ENCODE measurements around the gene ADAT3. TPM values are rescaled to one million over a fixed set of nuclear protein-coding genes. Genes with fewer than 3 reads are reported as not detected.
"Not testable (repeated sequence)": the region's sequence is repeated elsewhere in the genome, so short reads cannot be mapped to it uniquely, and the experiment has no call there.

The ADAT3 gene
- total RNA-seq, 1 donor from 2014 or later, result 18.4 TPM

DNA sequence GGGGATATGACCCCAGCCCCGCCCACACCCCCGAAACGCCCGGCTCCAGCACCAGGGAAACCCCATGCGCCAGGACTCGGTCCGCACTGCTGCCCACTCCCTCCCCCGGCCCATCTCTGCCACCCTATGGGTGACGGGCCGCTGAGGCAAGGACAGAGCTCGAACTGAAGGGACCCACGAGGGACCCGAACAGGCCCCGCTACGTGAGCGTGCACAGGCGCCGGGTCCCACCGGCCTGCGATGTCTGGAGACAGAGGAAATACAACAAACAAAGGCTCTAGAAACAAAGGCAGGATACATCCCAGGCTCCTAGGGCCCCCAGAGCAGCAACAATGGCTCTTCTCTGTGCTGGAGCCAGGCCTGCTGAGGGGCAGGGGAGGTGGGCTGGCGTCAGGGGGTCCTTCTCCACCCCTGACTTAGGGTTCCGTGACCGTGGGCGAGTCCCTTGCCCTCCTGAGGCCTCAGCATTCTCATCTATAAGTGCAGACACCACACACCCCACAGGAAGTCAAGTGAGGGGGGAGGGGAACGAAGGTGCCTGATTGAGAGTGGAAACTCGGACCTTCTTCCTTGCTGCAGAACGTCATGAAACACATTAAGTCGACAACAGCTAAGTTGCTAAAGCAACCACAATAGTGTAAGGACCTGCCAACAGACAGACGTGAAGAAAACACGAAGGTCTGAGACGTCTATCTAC is 23.0 kb upstream of the ADAT3 start:
- H3K4me3 ChIP-seq, result peak overlapping the region in 1 of 2 donors; percentile 100
- H3K36me3 ChIP-seq, result peaks cover 0 to 3% of the 10 kb centered on the region in 2 donors
- TF ChIP-seq, protein P1, sequence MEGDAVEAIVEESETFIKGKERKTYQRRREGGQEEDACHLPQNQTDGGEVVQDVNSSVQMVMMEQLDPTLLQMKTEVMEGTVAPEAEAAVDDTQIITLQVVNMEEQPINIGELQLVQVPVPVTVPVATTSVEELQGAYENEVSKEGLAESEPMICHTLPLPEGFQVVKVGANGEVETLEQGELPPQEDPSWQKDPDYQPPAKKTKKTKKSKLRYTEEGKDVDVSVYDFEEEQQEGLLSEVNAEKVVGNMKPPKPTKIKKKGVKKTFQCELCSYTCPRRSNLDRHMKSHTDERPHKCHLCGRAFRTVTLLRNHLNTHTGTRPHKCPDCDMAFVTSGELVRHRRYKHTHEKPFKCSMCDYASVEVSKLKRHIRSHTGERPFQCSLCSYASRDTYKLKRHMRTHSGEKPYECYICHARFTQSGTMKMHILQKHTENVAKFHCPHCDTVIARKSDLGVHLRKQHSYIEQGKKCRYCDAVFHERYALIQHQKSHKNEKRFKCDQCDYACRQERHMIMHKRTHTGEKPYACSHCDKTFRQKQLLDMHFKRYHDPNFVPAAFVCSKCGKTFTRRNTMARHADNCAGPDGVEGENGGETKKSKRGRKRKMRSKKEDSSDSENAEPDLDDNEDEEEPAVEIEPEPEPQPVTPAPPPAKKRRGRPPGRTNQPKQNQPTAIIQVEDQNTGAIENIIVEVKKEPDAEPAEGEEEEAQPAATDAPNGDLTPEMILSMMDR (IDR thresholded peaks at IDR 0.05), result no peak
- peak in 1 of 2 donors; percentile 66 for DNase-seq (ENCODE audit: low spot score in 2 of 2)
- H3K9me3 ChIP-seq, result no peaks in the 10 kb centered on the region
- intact Hi-C loops (cut with DNase I), result no loop called here
- H3K4me1 ChIP-seq, result peaks cover 15 to 26% of the 10 kb centered on the region in 2 donors
- H3K27ac ChIP-seq, result peak overlapping the region in 1 of 2 donors; percentile 11
- no peaks in the 10 kb centered on the region for H3K27me3 ChIP-seq

DNA sequence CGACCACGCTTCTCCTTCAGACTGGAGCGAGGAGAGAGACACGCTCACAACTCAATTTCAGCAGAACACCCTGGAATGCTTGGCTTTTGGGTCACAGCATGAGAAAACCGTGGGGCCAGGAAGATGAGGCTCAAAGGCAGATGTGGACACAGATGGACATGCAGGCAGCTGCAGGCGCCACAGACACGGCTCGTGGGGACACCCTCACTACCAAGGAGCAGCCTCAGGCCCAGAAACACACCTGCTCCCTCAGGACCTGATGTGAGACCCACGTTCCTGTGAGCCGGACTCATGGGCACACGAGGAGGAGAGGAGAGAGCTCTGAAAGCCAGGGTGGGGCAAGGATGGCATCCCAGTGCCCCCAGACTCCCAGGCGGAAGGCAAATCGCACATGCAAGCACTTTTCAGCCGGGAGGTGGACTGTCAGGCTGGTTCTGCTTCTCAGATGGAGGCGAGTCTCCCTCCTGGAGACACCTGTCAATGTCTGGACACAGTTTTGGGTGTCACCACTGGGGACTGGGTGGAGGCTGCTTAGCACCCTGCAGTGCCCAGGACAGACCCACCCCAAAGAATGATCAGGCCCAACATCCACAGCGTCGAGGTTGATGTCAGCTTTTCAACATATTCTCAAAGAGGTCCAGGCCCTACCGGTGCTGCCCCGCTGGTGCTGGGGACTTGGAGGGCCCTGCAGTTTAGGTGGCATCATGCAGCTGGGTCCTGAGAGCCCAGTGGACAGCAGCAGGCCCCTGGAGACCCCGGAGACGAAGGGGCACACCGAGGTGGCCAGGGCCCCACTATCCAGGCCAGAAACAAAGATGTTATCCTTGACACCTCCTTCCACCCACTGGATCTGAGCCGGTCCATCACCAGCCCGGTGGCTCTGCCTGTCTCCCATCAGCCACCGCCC is 22.2 kb upstream of the ADAT3 start:
- H3K36me3 ChIP-seq, result peaks cover 0 to 3% of the 10 kb centered on the region in 2 donors
- intact Hi-C loops (cut with DNase I), result no loop called here
- TF ChIP-seq, protein P1 (IDR thresholded peaks at IDR 0.05), result no peak
- H3K9me3 ChIP-seq, result no peaks in the 10 kb centered on the region
- H3K27me3 ChIP-seq, result no peaks in the 10 kb centered on the region
- peak overlapping the region in 1 of 2 donors; percentile 100 for H3K4me3 ChIP-seq
- DNase-seq (ENCODE audit: low spot score in 2 of 2), result no peak
- peak overlapping the region; percentile 3 to 12 for H3K27ac ChIP-seq
- peaks cover 15 to 26% of the 10 kb centered on the region in 2 donors for H3K4me1 ChIP-seq

DNA sequence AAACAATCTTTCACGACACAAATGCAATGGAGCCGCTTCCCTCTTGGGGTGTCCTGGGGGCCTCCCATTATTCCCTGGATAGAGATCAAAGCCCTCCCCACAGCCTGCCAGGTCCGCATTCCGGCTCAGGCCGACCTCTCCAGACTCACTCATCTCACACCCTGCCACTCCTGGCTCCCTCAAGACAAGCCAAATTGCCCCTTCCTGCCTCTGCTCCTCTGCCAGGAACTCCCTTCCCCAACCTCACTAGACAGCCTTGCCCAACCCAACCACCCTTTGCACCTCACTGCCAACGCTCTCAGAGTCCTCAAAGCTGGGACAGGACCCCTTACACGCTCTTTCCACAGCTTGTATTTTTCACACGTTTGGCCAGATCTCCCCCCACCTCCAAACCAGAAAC is 21.4 kb upstream of the ADAT3 start:
- Histone ChIP-seq H3K36me3 (peaks cover 0 to 3% of the 10 kb centered on the region in 2 donors), H3K9me3 (no peaks in the 10 kb centered on the region), H3K4me1 (peaks cover 15 to 26% of the 10 kb centered on the region in 2 donors), H3K4me3 (peak overlapping the region; percentile 93 to 100), H3K27ac (peak overlapping the region; percentile 12 to 21), H3K27me3 (no peaks in the 10 kb centered on the region)
- no peak for DNase-seq (ENCODE audit: low spot score in 2 of 2)
- intact Hi-C loops (cut with DNase I), result loop anchor here (2.0 kb wide), 2 partner anchors 19 to 21 kb away; partner anchors contain the start of genes ADAT3 and SCAMP4
- TF ChIP-seq, protein P1 (IDR thresholded peaks at IDR 0.05), result no peak

DNA sequence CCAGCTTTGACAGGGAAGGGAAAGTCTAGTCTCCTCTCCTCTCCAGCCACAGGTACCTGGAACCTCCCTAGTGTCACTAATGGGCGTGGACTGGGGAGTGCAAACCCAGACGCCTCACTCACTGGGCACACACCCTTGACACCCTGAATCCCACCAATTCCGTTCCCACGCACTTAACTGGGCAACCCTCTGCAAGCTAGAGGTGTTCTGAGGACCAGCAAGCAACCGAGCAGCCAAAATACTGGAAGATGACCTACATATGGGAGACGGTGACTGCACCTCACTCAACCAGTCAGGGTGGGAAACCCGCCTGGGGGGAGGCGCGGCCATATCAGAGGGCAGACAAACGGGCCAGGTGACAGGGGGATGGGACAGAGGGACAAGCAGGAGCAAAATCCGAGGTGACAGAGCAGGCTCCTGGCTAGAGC is 20.9 kb upstream of the ADAT3 start:
- peak overlapping the region; percentile 84 to 88 for H3K27ac ChIP-seq
- TF ChIP-seq, protein P1 (IDR thresholded peaks at IDR 0.05), result no peak
- no peaks in the 10 kb centered on the region for H3K9me3 ChIP-seq
- intact Hi-C loops (cut with DNase I), result loop anchor here (2.0 kb wide), 2 partner anchors 20 kb away; partner anchors contain the start of genes ADAT3 and SCAMP4
- H3K36me3 ChIP-seq, result peaks cover 0 to 3% of the 10 kb centered on the region in 2 donors
- H3K4me3 ChIP-seq, result peak overlapping the region; percentile 93 to 100
- H3K4me1 ChIP-seq, result peaks cover 15 to 26% of the 10 kb centered on the region in 2 donors
- H3K27me3 ChIP-seq, result no peaks in the 10 kb centered on the region
- no peak for DNase-seq (ENCODE audit: low spot score in 2 of 2)

DNA sequence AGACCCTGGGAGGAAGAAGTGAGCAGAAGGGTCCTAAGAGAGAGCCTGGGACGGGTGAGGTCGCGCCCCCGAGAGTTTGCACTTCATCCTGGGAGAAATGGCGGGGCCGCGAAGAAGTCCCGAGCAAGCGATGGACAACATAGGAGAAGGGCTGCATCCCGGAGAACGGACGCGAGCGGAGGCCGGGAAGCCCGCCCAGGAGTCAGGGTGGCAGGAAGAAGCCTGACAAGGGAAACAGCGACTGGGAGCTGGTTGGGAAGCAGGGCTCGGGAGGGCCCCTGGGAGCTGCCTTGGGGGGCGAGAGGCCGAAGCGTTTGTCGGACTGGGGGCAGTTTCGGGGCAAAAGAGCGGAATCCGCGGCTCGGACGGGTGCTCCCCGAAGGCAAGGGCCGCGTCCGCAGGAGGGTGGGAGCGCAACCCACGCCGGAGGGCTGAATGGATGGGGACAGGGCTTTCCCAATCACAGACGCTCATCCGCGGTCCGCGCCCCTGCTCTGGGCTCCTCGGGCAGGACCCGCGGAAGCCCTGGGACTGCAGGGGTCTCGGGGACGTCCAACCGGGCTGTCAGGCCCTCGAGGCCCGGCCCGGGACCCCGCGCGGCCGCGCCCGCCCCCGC is 20.4 kb upstream of the ADAT3 start:
- peak overlapping the region; percentile 93 to 100 for H3K4me3 ChIP-seq
- peaks cover 0 to 3% of the 10 kb centered on the region in 2 donors for H3K36me3 ChIP-seq
- intact Hi-C loops (cut with DNase I), result loop anchor here (1.0 to 2.0 kb wide), 3 partner anchors 9 to 20 kb away; partner anchors contain the start of genes ADAT3 and SCAMP4
- H3K9me3 ChIP-seq, result no peaks in the 10 kb centered on the region
- H3K27ac ChIP-seq, result peak overlapping the region; percentile 84 to 88
- H3K27me3 ChIP-seq, result no peaks in the 10 kb centered on the region
- peaks cover 15 to 26% of the 10 kb centered on the region in 2 donors for H3K4me1 ChIP-seq
- DNase-seq (ENCODE audit: low spot score in 2 of 2), result no peak
- TF ChIP-seq, protein P1 (IDR thresholded peaks at IDR 0.05), result peak in 1 of 3 experiments; percentile 1

DNA sequence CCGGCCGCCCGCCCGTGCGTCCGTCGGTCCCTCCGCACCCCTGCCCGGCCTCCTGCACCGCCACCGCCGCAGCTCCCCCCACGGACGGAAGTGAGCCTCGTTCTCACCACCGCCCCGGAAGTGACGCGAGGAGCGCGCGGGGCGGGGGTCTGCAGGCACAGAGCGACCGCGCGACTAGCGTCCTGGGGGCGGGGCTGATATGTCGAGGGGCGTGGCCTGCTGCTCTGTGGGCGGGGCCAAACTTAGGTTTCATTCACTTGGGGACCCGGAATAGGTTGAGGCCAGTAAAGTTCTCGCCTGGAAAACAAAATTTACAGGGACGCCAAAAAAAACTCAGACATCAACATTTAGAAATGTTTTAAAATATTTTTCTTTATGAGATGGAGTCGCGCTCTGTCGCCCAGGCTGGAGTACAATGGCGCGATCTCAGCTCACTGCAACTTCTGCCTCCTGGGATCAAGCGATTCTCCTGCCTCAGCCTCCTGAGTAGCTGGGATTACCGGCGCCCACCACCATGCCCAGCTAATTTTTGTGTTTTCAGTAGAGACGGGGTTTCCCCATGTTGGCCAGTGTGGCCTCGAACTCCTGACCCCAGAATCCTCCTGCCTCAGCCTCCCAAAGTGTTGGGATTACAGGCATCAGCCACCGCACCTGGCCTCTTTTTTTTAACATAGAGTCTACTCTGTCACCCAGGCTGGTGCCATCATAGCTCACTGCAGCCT is 19.6 kb upstream of the ADAT3 start, which contains the start of gene ABHD17A:
TSS of gene ABHD17A (minus strand) at position 99 of the 722 bp plus-strand sequence. CDS start 3,930 bp downstream, outside the sequence.
- peak within 1 kb of the TSS; percentile 84 to 88 for H3K27ac ChIP-seq
- peak; percentile 75 to 98 for DNase-seq (ENCODE audit: low spot score in 2 of 2)
- H3K36me3 ChIP-seq, H3K27me3 ChIP-seq, H3K9me3 ChIP-seq: not testable (repeated sequence)
- intact Hi-C loops (cut with DNase I), result loop anchor here (1.0 to 2.0 kb wide), 3 partner anchors 9 to 21 kb away; partner anchors contain the start of genes ADAT3 and SCAMP4
- peak within 1 kb of the TSS; percentile 93 to 100 for H3K4me3 ChIP-seq
- H3K4me1 ChIP-seq, result peaks cover 15 to 26% of the 10 kb centered on the region in 2 donors

DNA sequence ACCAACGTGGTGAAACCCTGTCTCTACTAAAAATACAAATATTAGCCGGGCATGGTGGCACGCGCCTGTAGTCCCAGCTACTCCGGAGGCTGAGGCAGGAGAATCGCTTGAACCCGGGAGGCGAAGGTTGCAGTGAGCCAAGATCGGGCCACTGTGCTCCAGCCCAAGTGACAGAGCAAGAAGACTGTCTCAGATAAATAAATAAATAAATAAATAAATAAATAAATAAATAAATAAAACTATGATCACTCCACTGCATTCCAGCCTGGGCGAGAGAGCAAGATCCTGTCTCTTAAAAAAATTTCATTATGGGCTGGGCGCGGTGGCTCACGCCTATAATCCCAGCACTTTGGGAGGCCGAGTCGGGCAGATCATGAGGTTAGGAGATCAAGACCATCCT is 18.8 kb upstream of the ADAT3 start:
- H3K4me3 ChIP-seq; DNase-seq (ENCODE audit: low spot score in 2 of 2); H3K36me3 ChIP-seq; H3K27ac ChIP-seq; H3K27me3 ChIP-seq; H3K9me3 ChIP-seq; intact Hi-C loops (cut with DNase I): not testable (repeated sequence)
- H3K4me1 ChIP-seq, result peaks cover 15 to 26% of the 10 kb centered on the region in 2 donors

Measured in ascending aorta (tissue), 2 donors.